Measurements from ENCODE around the gene CENPM.

DNA sequence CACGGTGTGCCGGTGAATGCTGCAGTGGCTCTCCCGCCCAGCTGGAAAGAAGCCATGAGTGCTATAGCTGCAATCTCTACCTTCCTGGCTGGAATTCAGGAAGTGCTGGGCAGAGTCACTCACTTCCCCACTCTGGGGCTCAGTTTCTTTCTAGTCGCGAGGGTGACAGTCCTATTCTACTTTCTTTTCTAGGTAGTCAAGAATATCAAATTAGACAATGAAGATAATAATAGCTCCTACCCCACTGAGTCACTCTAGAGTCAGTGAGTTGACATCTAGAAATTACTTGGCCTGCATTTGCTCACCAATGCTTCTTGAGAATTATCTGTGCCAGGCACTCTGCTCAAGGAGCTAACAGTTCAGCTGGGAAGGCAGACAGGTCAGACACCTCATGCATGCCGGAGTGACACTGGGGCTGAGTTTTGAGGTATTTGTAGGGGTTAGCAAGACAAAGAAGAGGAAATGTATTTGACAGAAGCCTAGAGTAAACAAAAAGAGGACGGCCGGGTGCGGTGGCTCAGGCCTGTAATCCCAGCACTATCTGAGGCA lies 3.2 kb downstream of the CENPM start:
- TF ChIP-seq CTCF (IDR thresholded peaks at IDR 0.05; ENCODE audit: borderline replicate concordance, extremely low read depth, low read length, poor library complexity, severe bottlenecking) (no peak), EZH2 (IDR thresholded peaks at IDR 0.05; ENCODE audit: borderline replicate concordance, low read depth, low read length, severe bottlenecking) (no peak)
